ENCODE results near the gene TYR. TPM values are rescaled to one million over a fixed set of nuclear protein-coding genes. Genes with fewer than 3 reads are reported as not detected.

The TYR gene
- total RNA-seq, 1 experiment from 2014 or later = not detected

- Histone ChIP-seq H4K91ac (ENCODE audit: insufficient read length, low read depth, low read length) (no peak overlapping the region), H3K56ac (ENCODE audit: insufficient read length, low read depth, low read length) (no peak overlapping the region), H3K27ac (ENCODE audit: insufficient read length, low read depth, low read length) (no peak overlapping the region), H3K79me2 (ENCODE audit: insufficient read depth, low read length) (no peaks in the 10 kb centered on the region), H3K23ac (ENCODE audit: insufficient read length, low read depth, low read length) (no peak overlapping the region), H2BK20ac (ENCODE audit: low read depth, low read length, poor library complexity, severe bottlenecking) (no peak overlapping the region), H2BK12ac (ENCODE audit: insufficient read length, low read depth, low read length) (no peak overlapping the region), H3K9me3 (ENCODE audit: control insufficient read depth, low read depth, low read length) (no peaks in the 10 kb centered on the region), H3K79me1 (ENCODE audit: insufficient read depth, low read depth, low read length, poor library complexity, severe bottlenecking) (no peaks in the 10 kb centered on the region), H3K18ac (ENCODE audit: insufficient read length, low read depth, low read length) (no peak overlapping the region), H3K4me2 (ENCODE audit: insufficient read depth, insufficient read length, low read length) (no peak overlapping the region), H4K8ac (replicated peaks; ENCODE audit: insufficient read length, low read depth, low read length) (no peak overlapping the region), H3T11ph (ENCODE audit: low read length) (no peak overlapping the region), H2BK15ac (ENCODE audit: low read depth, low read length) (no peak overlapping the region), H4K5ac (ENCODE audit: insufficient read length, low read depth, low read length) (no peak overlapping the region), H3K27me3 (ENCODE audit: insufficient read depth, low read length) (no peaks in the 10 kb centered on the region), H4K20me1 (ENCODE audit: control insufficient read depth, insufficient read depth, insufficient read length) (no peaks in the 10 kb centered on the region), H2BK120ac (ENCODE audit: low read depth, low read length, poor library complexity, severe bottlenecking) (no peak overlapping the region), H2AFZ (ENCODE audit: low read length) (no peak overlapping the region), H2AK5ac (ENCODE audit: insufficient read length, low read length) (no peak overlapping the region), H3K9ac (ENCODE audit: extremely low read depth, insufficient read length, low read length) (no peak overlapping the region), H2BK5ac (ENCODE audit: insufficient read length, low read length) (no peak overlapping the region), H3K4me1 (ENCODE audit: insufficient read depth, low read length) (no peaks in the 10 kb centered on the region), H3K14ac (ENCODE audit: insufficient read depth, low read length) (no peak overlapping the region), H3K23me2 (ENCODE audit: insufficient read length, low read depth, low read length, poor library complexity, severe bottlenecking) (no peaks in the 10 kb centered on the region), H3K4ac (ENCODE audit: low read depth, low read length) (no peak overlapping the region)
- Mint-ChIP-seq H3K27ac (no peak overlapping the region), H3K4me3 (no peak overlapping the region), H3K9me3 (no peaks in the 10 kb centered on the region), H3K27me3 (ENCODE audit: low read depth) (no peaks in the 10 kb centered on the region), H3K36me3 (ENCODE audit: insufficient read depth in 1 of 3, low read depth in 3 of 3) (no peaks in the 10 kb centered on the region; a peak in 1 of 7 replicates), H3K4me1 (no peaks in the 10 kb centered on the region; a peak in 1 of 4 replicates)
- TF ChIP-seq CTCF (conservative IDR thresholded peaks at IDR 0.05) = no peak
- no peak for DNase-seq
Observed at GRCh38 chr11:89136606-89137005, 41.1 kb upstream of the TYR start.
